Panc1 (cell line): ENCODE results near the gene ING4. TPM values are rescaled to one million over a fixed set of nuclear protein-coding genes. Genes with fewer than 3 reads are reported as not detected.

ENCODE experiments used
- ATAC-seq: fragments of 200-7000 bp; cut with Tn5 transposase; 2 replicates; pipeline ENCODE4 v1.9.1; 2020; ENCODE audit warnings: mild to moderate bottlenecking, moderate library complexity
- BruUV-seq: library from RNA; stranded (reverse); fragments of 400-500 nt; replicated peaks from 2 replicates; lab custom pipeline; 2021; lab: Mats Ljungman, UMichigan
- CTCF ChIA-PET: fragments of 300-600 bp; sonication (Branson Sonifier 250); formaldehyde crosslinking; loops from one replicate; lab custom pipeline; 2022; ENCODE audit warnings: antibody characterized with exemption; lab: Charles Lee
- POLR2A ChIA-PET: fragments of 300-600 bp; sonication (Branson Sonifier 250); formaldehyde crosslinking; loops from one replicate; lab custom pipeline; 2022; ENCODE audit warnings: antibody characterized with exemption; lab: Charles Lee
- DNase-seq: peaks from one replicate; pipeline ENCODE4 v3.0.0-alpha.2; 2010; ENCODE audit warnings: low read depth, low spot score
- H3K27ac ChIP-seq: 2 replicates; pipeline ENCODE4 v1.5.1; 2011; ENCODE audit warnings: mild to moderate bottlenecking, low read length, inconsistent platforms
- H3K27me3 ChIP-seq: fragments of 200-500 bp; sonication (Bioruptor generic); 2 replicates; pipeline ENCODE4 v1.6.0; 2014; ENCODE audit warnings: low read length, inconsistent platforms; ENCODE audit not compliant: control insufficient read depth, insufficient read depth
- H3K36me3 ChIP-seq: fragments of 200-500 bp; sonication (Bioruptor generic); 2 replicates; pipeline ENCODE4 v1.5.1; 2014; ENCODE audit warnings: inconsistent platforms, mild to moderate bottlenecking, low read length, moderate library complexity; ENCODE audit not compliant: control insufficient read depth, insufficient read depth
- H3K4me1 ChIP-seq: 2 replicates; pipeline ENCODE4 v1.5.1; 2011; ENCODE audit warnings: inconsistent platforms, mild to moderate bottlenecking, low read length, moderate library complexity; ENCODE audit not compliant: control insufficient read depth, insufficient read depth
- H3K4me3 ChIP-seq, 2 experiments: 2 replicates each; pipeline ENCODE4 v1.5.1; 2011 to 2012; ENCODE audit warnings: low read depth in 2 of 2, low read length in 2 of 2, mild to moderate bottlenecking in 2 of 2, inconsistent platforms in 1 of 2, moderate library complexity in 1 of 2
- H3K9me3 ChIP-seq: fragments of 200-500 bp; sonication (Bioruptor generic); 2 replicates; pipeline ENCODE4 v1.5.1; 2014; ENCODE audit warnings: low read depth, mild to moderate bottlenecking, inconsistent platforms, low read length, moderate library complexity; ENCODE audit not compliant: control insufficient read depth, insufficient read depth
- CTCF ChIP-seq: fragments of 450-650 bp; IDR thresholded peaks from 2 replicates; pipeline ENCODE4 v1.5.1; 2017; ENCODE audit warnings: mild to moderate bottlenecking
- POLR2AphosphoS5 ChIP-seq: IDR thresholded peaks from 2 replicates; pipeline ENCODE4 v1.6.1; 2012; ENCODE audit warnings: mild to moderate bottlenecking, low read depth, low read length, moderate library complexity
- REST ChIP-seq, 2 experiments: IDR thresholded peaks; 2 replicates each; pipeline ENCODE4 v1.6.1; 2011 to 2012; ENCODE audit warnings: low read depth in 2 of 2, control low read depth in 1 of 2, low read length in 1 of 2, mild to moderate bottlenecking in 1 of 2, moderate library complexity in 1 of 2; ENCODE audit not compliant: insufficient read depth in 1 of 2
- SIN3A ChIP-seq: IDR thresholded peaks from 2 replicates; pipeline ENCODE4 v1.6.1; 2012; ENCODE audit warnings: low read depth, mild to moderate bottlenecking, low read length, moderate library complexity, borderline replicate concordance; ENCODE audit not compliant: insufficient read depth
- TCF7L2 ChIP-seq: IDR thresholded peaks from 2 replicates; pipeline ENCODE4 v1.6.1; 2011; ENCODE audit warnings: mild to moderate bottlenecking, low read depth, low read length, inconsistent platforms
- in situ Hi-C: cut with HindIII; loops from 2 replicates; pipeline ENCODE4 v1.10.0; 2016; ENCODE audit warnings: low sequenced_read_pairs, low pct_unique_long_range_greater_than_20kb
- intact Hi-C: fragments of 100-400 bp; cut with micrococcal nuclease; formaldehyde crosslinking; loops from one replicate; pipeline ENCODE4 v1.10.0; 2022; ENCODE audit not compliant: unreplicated experiment
- total RNA-seq: library from RNA; stranded (reverse); gene quantifications from one replicate; pipeline ENCODE4 v1.2.1, GENCODE V29; 2021; ENCODE audit not compliant: unreplicated experiment

The ING4 gene
- total RNA-seq, 1 experiment from 2014 or later, result 11.4 TPM

GRCh38 chr12:6612652-6613014 is 50.3 kb downstream of the ING4 start:
- no peak for DNase-seq
- Histone ChIP-seq H3K27me3 (no peaks in the 10 kb centered on the region), H3K9me3 (no peaks in the 10 kb centered on the region), H3K36me3 (no peaks in the 10 kb centered on the region), H3K4me1 (peaks cover 9% of the 10 kb centered on the region), H3K27ac (no peak overlapping the region), H3K4me3 (no peak overlapping the region)
- TF ChIP-seq POLR2AphosphoS5 (no peak), TCF7L2 (no peak), REST (IDR thresholded peaks at IDR 0.05; ENCODE audit: insufficient read depth in 1 of 2, low read depth in 2 of 2, low read length in 1 of 2) (no peak)
- in situ Hi-C loops, result no loop called here
- POLR2A ChIA-PET, result interaction anchor here (0.9 kb wide), 1 partner anchor 77 kb away, joined by 9 read pairs; the partner anchor contains the start of gene ZNF384
- no TSS peak for BruUV-seq
- ATAC-seq, result no peak
- intact Hi-C loops, result no loop called here
- CTCF ChIA-PET, result interaction anchor here (1.1 kb wide), 1 partner anchor 58 kb away, joined by 3 read pairs; no protein-coding TSS in a partner anchor

- no peak overlapping the region for H3K27ac ChIP-seq
- ATAC-seq (no peak), DNase-seq (no peak)
- POLR2A ChIA-PET, result no interaction called here
- intact Hi-C loops, result no loop called here
- no peak for TF ChIP-seq SIN3A
- TF ChIP-seq CTCF, result no peak
- no peak for TF ChIP-seq REST (IDR thresholded peaks at IDR 0.05; ENCODE audit: insufficient read depth in 1 of 2, low read depth in 2 of 2, low read length in 1 of 2)
- TF ChIP-seq POLR2AphosphoS5, result no peak
- TF ChIP-seq TCF7L2, result no peak
- no peaks in the 10 kb centered on the region for H3K27me3 ChIP-seq
- H3K4me3 ChIP-seq, result no peak overlapping the region
- CTCF ChIA-PET, result interaction anchor here (1.1 kb wide), 1 partner anchor 58 kb away, joined by 3 read pairs; no protein-coding TSS in a partner anchor
- peaks cover 9% of the 10 kb centered on the region for H3K4me1 ChIP-seq
- no TSS peak for BruUV-seq
- in situ Hi-C loops, result no loop called here
- H3K36me3 ChIP-seq, result no peaks in the 10 kb centered on the region
- no peaks in the 10 kb centered on the region for H3K9me3 ChIP-seq
Observed at GRCh38 chr12:6612247-6612646, 50.7 kb downstream of the ING4 start.
